ENCODE measurements around the gene STARD13. TPM values are rescaled to one million over a fixed set of nuclear protein-coding genes. Genes with fewer than 3 reads are reported as not detected.

STARD13 gene
- total RNA-seq, 8 experiments from 2014 or later, result 1.4 to 38.6 (median 7.7) TPM

- H3K4me3 ChIP-seq, result no peak overlapping the region
- H3K27ac ChIP-seq, result no peak overlapping the region
- ATAC-seq (replicated peaks in 6 of 8), result peak in 3 of 8 experiments; percentile 43 to 54 (median 51)
- 30 to 83% (median 50%) methylated on average over 1 to 6 of the region's 6 CpGs; no CpG with 5 or more reads in 1 of the 10 experiments for WGBS, 10 experiments
- peaks cover 31 to 42% of the 10 kb centered on the region in 2 donors for H3K4me1 ChIP-seq (replicated peaks in 1 of 2)
- in situ Hi-C loops (cut with MboI; ENCODE audit: low pct_unique_long_range_greater_than_20kb in 2 of 9, low sequenced_read_pairs in 9 of 9, unreplicated experiment in 9 of 9), result no loop called here
Measured at GRCh38 chr13:33205804-33206221, 79.7 kb downstream of the STARD13 start.

- in situ Hi-C loops (cut with MboI; ENCODE audit: low pct_unique_long_range_greater_than_20kb in 2 of 9, low sequenced_read_pairs in 9 of 9, unreplicated experiment in 9 of 9), result no loop called here
- 25 to 94% (median 79%) methylated on average over 2 to 4 of the region's 4 CpGs; no CpG with 5 or more reads in 1 of the 10 experiments for WGBS, 10 experiments
- no peak for ATAC-seq (replicated peaks in 6 of 8)
- H3K27ac ChIP-seq, result peak overlapping the region in 1 of 2 donors; percentile 42
- no peak overlapping the region for H3K4me3 ChIP-seq
- peaks cover 31 to 42% of the 10 kb centered on the region in 2 donors for H3K4me1 ChIP-seq (replicated peaks in 1 of 2)
Measured at GRCh38 chr13:33205224-33205623, 80.3 kb downstream of the STARD13 start.

GRCh38 chr13:33204130-33204927 is 81.2 kb downstream of the STARD13 start:
- in situ Hi-C loops (cut with MboI; ENCODE audit: low pct_unique_long_range_greater_than_20kb in 2 of 9, low sequenced_read_pairs in 9 of 9, unreplicated experiment in 9 of 9), result no loop called here
- peaks cover 31 to 39% of the 10 kb centered on the region in 2 donors for H3K4me1 ChIP-seq (replicated peaks in 1 of 2)
- H3K27ac ChIP-seq, result peak overlapping the region; percentile 25 to 42
- no peak overlapping the region for H3K4me3 ChIP-seq
- 12 to 76% (median 53%) methylated on average over 3 to 11 of the region's 12 CpGs for WGBS, 10 experiments
- peak; percentile 82 to 95 (median 90) for ATAC-seq (replicated peaks in 6 of 8)

- WGBS, 10 experiments, result 82 to 100% (median 90%) methylated on average over 2 to 8 of the region's 8 CpGs
- no peak overlapping the region for H3K4me3 ChIP-seq
- peaks cover 30 to 38% of the 10 kb centered on the region in 2 donors for H3K4me1 ChIP-seq (replicated peaks in 1 of 2)
- in situ Hi-C loops (cut with MboI; ENCODE audit: low pct_unique_long_range_greater_than_20kb in 2 of 9, low sequenced_read_pairs in 9 of 9, unreplicated experiment in 9 of 9), result no loop called here
- no peak for ATAC-seq (replicated peaks in 6 of 8)
- no peak overlapping the region for H3K27ac ChIP-seq
Measured at GRCh38 chr13:33202644-33203169, 82.8 kb downstream of the STARD13 start.

- no peak overlapping the region for H3K4me3 ChIP-seq
- in situ Hi-C loops (cut with MboI; ENCODE audit: low pct_unique_long_range_greater_than_20kb in 2 of 9, low sequenced_read_pairs in 9 of 9, unreplicated experiment in 9 of 9), result no loop called here
- no peak overlapping the region for H3K27ac ChIP-seq
- no peak for ATAC-seq (replicated peaks in 6 of 8)
- WGBS, 10 experiments, result 80 to 100% (median 96%) methylated on average over 1 of the region's 1 CpG; no CpG with 5 or more reads in 2 of the 10 experiments
- peaks cover 22 to 30% of the 10 kb centered on the region in 2 donors for H3K4me1 ChIP-seq (replicated peaks in 1 of 2)
Measured at GRCh38 chr13:33201659-33202058, 83.9 kb downstream of the STARD13 start.

- peaks cover 6 to 21% of the 10 kb centered on the region in 2 donors for H3K4me1 ChIP-seq (replicated peaks in 1 of 2)
- ATAC-seq (replicated peaks in 6 of 8), result no peak
- no peak overlapping the region for H3K27ac ChIP-seq
- in situ Hi-C loops (cut with MboI; ENCODE audit: low pct_unique_long_range_greater_than_20kb in 2 of 9, low sequenced_read_pairs in 9 of 9, unreplicated experiment in 9 of 9), result no loop called here
- WGBS, 10 experiments, result 67 to 100% (median 94%) methylated on average over 1 to 2 of the region's 2 CpGs; no CpG with 5 or more reads in 4 of the 10 experiments
- no peak overlapping the region for H3K4me3 ChIP-seq
Measured at GRCh38 chr13:33199289-33199850, 86.2 kb downstream of the STARD13 start.

- no peak overlapping the region for H3K27ac ChIP-seq
- peaks cover 0 to 12% of the 10 kb centered on the region in 2 donors for H3K4me1 ChIP-seq (replicated peaks in 1 of 2)
- in situ Hi-C loops (cut with MboI; ENCODE audit: low pct_unique_long_range_greater_than_20kb in 2 of 9, low sequenced_read_pairs in 9 of 9, unreplicated experiment in 9 of 9), result no loop called here
- WGBS, 10 experiments, result 94 to 100% (median 95%) methylated on average over 3 to 13 of the region's 13 CpGs; no CpG with 5 or more reads in 3 of the 10 experiments
- H3K4me3 ChIP-seq, result no peak overlapping the region
- no peak for ATAC-seq (replicated peaks in 6 of 8)
Measured at GRCh38 chr13:33197541-33197971, 88.0 kb downstream of the STARD13 start.

GRCh38 chr13:33196767-33197166 is 88.8 kb downstream of the STARD13 start:
- Histone ChIP-seq H3K4me1 (replicated peaks in 1 of 2) (peaks cover 0 to 14% of the 10 kb centered on the region in 2 donors), H3K4me3 (no peak overlapping the region), H3K27ac (no peak overlapping the region)
- WGBS, 10 experiments, result 80 to 100% (median 98%) methylated on average over 1 to 3 of the region's 3 CpGs; no CpG with 5 or more reads in 2 of the 10 experiments
- in situ Hi-C loops (cut with MboI; ENCODE audit: low pct_unique_long_range_greater_than_20kb in 2 of 9, low sequenced_read_pairs in 9 of 9, unreplicated experiment in 9 of 9), result no loop called here
- no peak for ATAC-seq (replicated peaks in 6 of 8)

GRCh38 chr13:33195693-33196464 is 89.7 kb downstream of the STARD13 start:
- no peak for ATAC-seq (replicated peaks in 6 of 8)
- in situ Hi-C loops (cut with MboI; ENCODE audit: low pct_unique_long_range_greater_than_20kb in 2 of 9, low sequenced_read_pairs in 9 of 9, unreplicated experiment in 9 of 9), result no loop called here
- H3K27ac ChIP-seq, result no peak overlapping the region
- 75 to 100% (median 94%) methylated on average over 1 to 12 of the region's 13 CpGs for WGBS, 10 experiments
- H3K4me3 ChIP-seq, result no peak overlapping the region
- peaks cover 0 to 21% of the 10 kb centered on the region in 2 donors for H3K4me1 ChIP-seq (replicated peaks in 1 of 2)

GRCh38 chr13:33194820-33195692 is 90.5 kb downstream of the STARD13 start:
- Histone ChIP-seq H3K4me1 (replicated peaks in 1 of 2) (peaks cover 0 to 21% of the 10 kb centered on the region in 2 donors), H3K27ac (no peak overlapping the region), H3K4me3 (no peak overlapping the region)
- ATAC-seq (replicated peaks in 6 of 8), result peak in 7 of 8 experiments; percentile 58 to 89 (median 69)
- 40 to 100% (median 65%) methylated on average over 1 to 8 of the region's 8 CpGs for WGBS, 10 experiments
- in situ Hi-C loops (cut with MboI; ENCODE audit: low pct_unique_long_range_greater_than_20kb in 2 of 9, low sequenced_read_pairs in 9 of 9, unreplicated experiment in 9 of 9), result no loop called here

GRCh38 chr13:33193428-33193974 is 92.1 kb downstream of the STARD13 start:
- in situ Hi-C loops (cut with MboI; ENCODE audit: low pct_unique_long_range_greater_than_20kb in 2 of 9, low sequenced_read_pairs in 9 of 9, unreplicated experiment in 9 of 9), result no loop called here
- no peak overlapping the region for H3K27ac ChIP-seq
- ATAC-seq (replicated peaks in 6 of 8), result no peak
- H3K4me1 ChIP-seq (replicated peaks in 1 of 2), result peaks cover 0 to 21% of the 10 kb centered on the region in 2 donors
- WGBS, 10 experiments, result 60 to 98% (median 83%) methylated on average over 1 to 7 of the region's 7 CpGs
- H3K4me3 ChIP-seq, result no peak overlapping the region
